Measurements from ENCODE around the gene CLIC5.

Gene CLIC5

GRCh38 chr6:45920819-45921511, 94.7 kb downstream of the CLIC5 start:
- Histone ChIP-seq H3K4me3 (replicated peaks; ENCODE audit: insufficient read depth, low read length) (no peak overlapping the region), H3K27me3 (ENCODE audit: insufficient read depth, poor library complexity, severe bottlenecking) (no peaks in the 10 kb centered on the region), H3K27ac (replicated peaks) (no peak overlapping the region)
- DNase-seq (ENCODE audit: low read depth in 1 of 2, low spot score in 1 of 2), result no peak
- no peak for TF ChIP-seq POLR2AphosphoS5 (IDR thresholded peaks at IDR 0.05; ENCODE audit: low read depth)
- no peak for TF ChIP-seq SPI1 (IDR thresholded peaks at IDR 0.05; ENCODE audit: borderline replicate concordance, low read depth)
- no peak for TF ChIP-seq REST (IDR thresholded peaks at IDR 0.05; ENCODE audit: insufficient replicate concordance, low read depth)
- no peak for TF ChIP-seq GABPA (IDR thresholded peaks at IDR 0.05; ENCODE audit: low read depth)
- TF ChIP-seq CTCF (IDR thresholded peaks at IDR 0.05; ENCODE audit: insufficient read depth, low read length), result no peak

- Histone ChIP-seq H3K27me3 (ENCODE audit: insufficient read depth, poor library complexity, severe bottlenecking) (no peaks in the 10 kb centered on the region), H3K4me3 (replicated peaks; ENCODE audit: insufficient read depth, low read length) (no peak overlapping the region), H3K27ac (replicated peaks) (no peak overlapping the region)
- TF ChIP-seq CTCF (IDR thresholded peaks at IDR 0.05; ENCODE audit: insufficient read depth, low read length) (no peak), GABPA (IDR thresholded peaks at IDR 0.05; ENCODE audit: low read depth) (no peak), REST (IDR thresholded peaks at IDR 0.05; ENCODE audit: insufficient replicate concordance, low read depth) (no peak), POLR2AphosphoS5 (IDR thresholded peaks at IDR 0.05; ENCODE audit: low read depth) (no peak), SPI1 (IDR thresholded peaks at IDR 0.05; ENCODE audit: borderline replicate concordance, low read depth) (no peak)
- DNase-seq (ENCODE audit: low read depth in 1 of 2, low spot score in 1 of 2), result no peak
Measured at GRCh38 chr6:45917439-45917838, 98.2 kb downstream of the CLIC5 start.

GRCh38 chr6:45916692-45917091, 99.0 kb downstream of the CLIC5 start:
- H3K4me3 ChIP-seq (replicated peaks; ENCODE audit: insufficient read depth, low read length), result no peak overlapping the region
- DNase-seq (ENCODE audit: low read depth in 1 of 2, low spot score in 1 of 2), result no peak
- no peak for TF ChIP-seq CTCF (IDR thresholded peaks at IDR 0.05; ENCODE audit: insufficient read depth, low read length)
- no peak for TF ChIP-seq REST (IDR thresholded peaks at IDR 0.05; ENCODE audit: insufficient replicate concordance, low read depth)
- no peaks in the 10 kb centered on the region for H3K27me3 ChIP-seq (ENCODE audit: insufficient read depth, poor library complexity, severe bottlenecking)
- no peak overlapping the region for H3K27ac ChIP-seq (replicated peaks)

All from HL-60 (cell line).